GM23338 (cell line): ENCODE data around the gene TSPAN6. TPM values are rescaled to one million over a fixed set of nuclear protein-coding genes. Genes with fewer than 3 reads are reported as not detected.

Source experiments
- ATAC-seq: fragments of 200-7000 bp; cut with Tn5 transposase; 3 replicates; pipeline ENCODE4 v1.9.1; 2020
- DNase-seq: peaks from one replicate; pipeline ENCODE4 v3.0.0-alpha.2; 2015; ENCODE audit warnings: low spot score
- H2AFZ ChIP-seq: fragments of 200-600 bp; sonication (generic); 2 replicates; pipeline ENCODE4 v1.8.0; 2016; ENCODE audit warnings: antibody characterized with exemption, mild to moderate bottlenecking, moderate library complexity
- H3F3A ChIP-seq: fragments of 200-600 bp; sonication (generic); replicated peaks from 2 replicates; pipeline ENCODE4 v1.8.0; 2017; ENCODE audit warnings: antibody characterized with exemption, mixed run types, low read depth
- H3K27ac ChIP-seq: fragments of 200-600 bp; sonication (generic); 2 replicates; pipeline ENCODE4 v1.6.1; 2016; ENCODE audit warnings: low read depth
- H3K27me3 ChIP-seq: fragments of 200-600 bp; sonication (generic); 2 replicates; pipeline ENCODE4 v1.8.0; 2016; ENCODE audit warnings: mild to moderate bottlenecking, mixed run types, moderate library complexity; ENCODE audit not compliant: insufficient read depth
- H3K36me3 ChIP-seq: fragments of 200-600 bp; sonication (generic); 2 replicates; pipeline ENCODE4 v1.8.0; 2016; ENCODE audit warnings: mild to moderate bottlenecking; ENCODE audit not compliant: insufficient read depth
- H3K4me1 ChIP-seq: fragments of 200-600 bp; sonication (generic); 2 replicates; pipeline ENCODE4 v1.8.0; 2016; ENCODE audit warnings: mild to moderate bottlenecking, moderate library complexity; ENCODE audit not compliant: insufficient read depth
- H3K4me2 ChIP-seq: fragments of 200-600 bp; sonication (generic); 2 replicates; pipeline ENCODE4 v1.7.1; 2017; ENCODE audit warnings: mixed run types
- H3K4me3 ChIP-seq: fragments of 200-600 bp; sonication (generic); 2 replicates; pipeline ENCODE4 v1.6.1; 2016; ENCODE audit warnings: mixed run types
- H3K79me2 ChIP-seq: fragments of 200-600 bp; sonication (generic); replicated peaks from 2 replicates; pipeline ENCODE4 v1.8.0; 2017; ENCODE audit warnings: mild to moderate bottlenecking; ENCODE audit not compliant: insufficient read depth
- H3K9me2 ChIP-seq: fragments of 200-600 bp; sonication (generic); 2 replicates; pipeline ENCODE4 v1.8.0; 2017; ENCODE audit not compliant: insufficient read depth
- H4K20me1 ChIP-seq: fragments of 200-600 bp; sonication (generic); replicated peaks from 2 replicates; pipeline ENCODE4 v1.8.0; 2017; ENCODE audit warnings: mild to moderate bottlenecking; ENCODE audit not compliant: insufficient read depth
- H3K27ac Mint-ChIP-seq: 2 replicates; pipeline ENCODE4 v1.8.0; 2020; ENCODE audit warnings: inconsistent platforms, mild to moderate bottlenecking, moderate library complexity, mixed read lengths
- H3K27me3 Mint-ChIP-seq: 3 replicates; pipeline ENCODE4 v1.8.0; 2022; ENCODE audit warnings: low read depth, mild to moderate bottlenecking, moderate library complexity, mixed read lengths, inconsistent platforms; ENCODE audit not compliant: insufficient read depth, poor library complexity
- H3K36me3 Mint-ChIP-seq: 3 replicates; pipeline ENCODE4 v1.8.0; 2021; ENCODE audit warnings: low read depth, mild to moderate bottlenecking, inconsistent platforms, moderate library complexity, mixed read lengths
- H3K4me1 Mint-ChIP-seq: 3 replicates; pipeline ENCODE4 v1.8.0; 2020; ENCODE audit warnings: mild to moderate bottlenecking, inconsistent platforms, mixed read lengths
- H3K4me3 Mint-ChIP-seq: 3 replicates; pipeline ENCODE4 v1.8.0; 2021; ENCODE audit warnings: moderate library complexity, mild to moderate bottlenecking, inconsistent platforms, mixed read lengths
- H3K9me3 Mint-ChIP-seq: 3 replicates; pipeline ENCODE4 v1.8.0; 2020; ENCODE audit warnings: moderate library complexity, mild to moderate bottlenecking, inconsistent platforms, mixed read lengths
- CREB1 ChIP-seq: fragments of 250-450 bp; sonication (Bioruptor Pico); IDR thresholded peaks from 2 replicates; pipeline ENCODE4 v1.5.0; 2020; ENCODE audit warnings: low read depth, mild to moderate bottlenecking, moderate library complexity
- CTCF ChIP-seq, 2 experiments: fragments of 200-600 bp in 1 of 2; sonication (generic) in 1 of 2; conservative IDR thresholded peaks; 2 replicates each; pipeline versions ENCODE4 v1.5.1 to v1.6.1; 2016 to 2017; ENCODE audit warnings: antibody characterized with exemption in 2 of 2, low read depth in 2 of 2, mild to moderate bottlenecking in 2 of 2, moderate library complexity in 1 of 2
- EZH2 ChIP-seq: fragments of 200-600 bp; sonication (generic); IDR thresholded peaks from one replicate; pipeline ENCODE4 v1.8.0; 2017; ENCODE audit warnings: antibody characterized with exemption, mild to moderate bottlenecking, low read depth; ENCODE audit not compliant: unreplicated experiment
- EZH2phosphoT487 ChIP-seq: fragments of 200-600 bp; sonication (generic); IDR thresholded peaks from one replicate; pipeline ENCODE4 v1.8.1; 2018; ENCODE audit warnings: antibody characterized with exemption; ENCODE audit not compliant: unreplicated experiment
- JUNB ChIP-seq: IDR thresholded peaks from one replicate; pipeline ENCODE4 v1.6.1; 2016; ENCODE audit warnings: antibody characterized with exemption; ENCODE audit not compliant: unreplicated experiment
- NANOG ChIP-seq: IDR thresholded peaks from 2 replicates; pipeline ENCODE4 v1.6.1; 2016; ENCODE audit warnings: antibody characterized with exemption, borderline replicate concordance
- STAT1 ChIP-seq: IDR thresholded peaks from one replicate; pipeline ENCODE4 v1.6.1; 2016; ENCODE audit warnings: antibody characterized with exemption; ENCODE audit not compliant: unreplicated experiment
- ZNF114 ChIP-seq: fragments of 250-450 bp; sonication (Bioruptor Pico); IDR thresholded peaks from 2 replicates; pipeline ENCODE4 v1.5.0; 2020; ENCODE audit warnings: mild to moderate bottlenecking, moderate library complexity
- ZNF331 ChIP-seq: fragments of 250-450 bp; sonication (Bioruptor Pico); IDR thresholded peaks from 2 replicates; pipeline ENCODE4 v1.5.0; 2020; ENCODE audit warnings: low read depth, mild to moderate bottlenecking, moderate library complexity
- polyA plus RNA-seq: library from polyadenylated mRNA; unstranded; fragments of >200 nt; fragmentation: Nextera tagmentation; extraction: Ambion mirVana; gene quantifications from 2 replicates; pipeline ENCODE4 v1.2.1, GENCODE V29; 2016
- total RNA-seq: library from RNA; depleted of rRNA; stranded (reverse); fragments of >200 nt; shearing (Covaris generic); gene quantifications from 2 replicates; pipeline ENCODE4 v1.2.3, GENCODE V29; 2014
- TF ChIP-seq, protein P1 (sequence below): IDR thresholded peaks from one replicate; pipeline ENCODE4 v1.6.1; 2018; ENCODE audit warnings: antibody characterized with exemption; ENCODE audit not compliant: unreplicated experiment
- TF ChIP-seq, protein P2 (sequence below): fragments of 250-450 bp; sonication (Bioruptor Pico); IDR thresholded peaks from 2 replicates; pipeline ENCODE4 v1.5.0; 2020; ENCODE audit warnings: mild to moderate bottlenecking, moderate library complexity

The TSPAN6 gene
- total and polyA plus RNA-seq, 2 experiments from 2014 or later: 55.6 to 75.3 TPM

GRCh38 chrX:100673397-100673953 is 36.9 kb upstream of the TSPAN6 start:
- Mint-ChIP-seq H3K36me3 (no peaks in the 10 kb centered on the region), H3K27ac (no peak overlapping the region)
- no peak overlapping the region for H3K27ac ChIP-seq

More at GRCh38 chrX:100673397-100673953, 36.9 kb upstream of the TSPAN6 start:
- Mint-ChIP-seq H3K9me3 (no peaks in the 10 kb centered on the region), H3K27me3 (no peaks in the 10 kb centered on the region), H3K4me1 (no peaks in the 10 kb centered on the region; the same call in 2 of the 3 replicates), H3K4me3 (no peak overlapping the region)
- Histone ChIP-seq H3K36me3 (no peaks in the 10 kb centered on the region), H2AFZ (no peak overlapping the region), H3K4me2 (no peak overlapping the region), H3K79me2 (no peaks in the 10 kb centered on the region), H3K4me3 (no peak overlapping the region), H3K9me2 (no peaks in the 10 kb centered on the region), H3K27me3 (no peaks in the 10 kb centered on the region), H3K4me1 (no peaks in the 10 kb centered on the region), H3F3A (no peaks in the 10 kb centered on the region), H4K20me1 (no peaks in the 10 kb centered on the region)
- ATAC-seq (no peak), DNase-seq (no peak)
- TF ChIP-seq, protein P1, sequence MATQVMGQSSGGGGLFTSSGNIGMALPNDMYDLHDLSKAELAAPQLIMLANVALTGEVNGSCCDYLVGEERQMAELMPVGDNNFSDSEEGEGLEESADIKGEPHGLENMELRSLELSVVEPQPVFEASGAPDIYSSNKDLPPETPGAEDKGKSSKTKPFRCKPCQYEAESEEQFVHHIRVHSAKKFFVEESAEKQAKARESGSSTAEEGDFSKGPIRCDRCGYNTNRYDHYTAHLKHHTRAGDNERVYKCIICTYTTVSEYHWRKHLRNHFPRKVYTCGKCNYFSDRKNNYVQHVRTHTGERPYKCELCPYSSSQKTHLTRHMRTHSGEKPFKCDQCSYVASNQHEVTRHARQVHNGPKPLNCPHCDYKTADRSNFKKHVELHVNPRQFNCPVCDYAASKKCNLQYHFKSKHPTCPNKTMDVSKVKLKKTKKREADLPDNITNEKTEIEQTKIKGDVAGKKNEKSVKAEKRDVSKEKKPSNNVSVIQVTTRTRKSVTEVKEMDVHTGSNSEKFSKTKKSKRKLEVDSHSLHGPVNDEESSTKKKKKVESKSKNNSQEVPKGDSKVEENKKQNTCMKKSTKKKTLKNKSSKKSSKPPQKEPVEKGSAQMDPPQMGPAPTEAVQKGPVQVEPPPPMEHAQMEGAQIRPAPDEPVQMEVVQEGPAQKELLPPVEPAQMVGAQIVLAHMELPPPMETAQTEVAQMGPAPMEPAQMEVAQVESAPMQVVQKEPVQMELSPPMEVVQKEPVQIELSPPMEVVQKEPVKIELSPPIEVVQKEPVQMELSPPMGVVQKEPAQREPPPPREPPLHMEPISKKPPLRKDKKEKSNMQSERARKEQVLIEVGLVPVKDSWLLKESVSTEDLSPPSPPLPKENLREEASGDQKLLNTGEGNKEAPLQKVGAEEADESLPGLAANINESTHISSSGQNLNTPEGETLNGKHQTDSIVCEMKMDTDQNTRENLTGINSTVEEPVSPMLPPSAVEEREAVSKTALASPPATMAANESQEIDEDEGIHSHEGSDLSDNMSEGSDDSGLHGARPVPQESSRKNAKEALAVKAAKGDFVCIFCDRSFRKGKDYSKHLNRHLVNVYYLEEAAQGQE: no peak
- no peak for TF ChIP-seq STAT1
- no peak for TF ChIP-seq EZH2phosphoT487
- no peak for TF ChIP-seq CREB1 (CRISPR knock-in tag)
- TF ChIP-seq CTCF (conservative IDR thresholded peaks at IDR 0.05; ENCODE audit: low read depth in 2 of 2): no peak
- TF ChIP-seq NANOG: no peak
- TF ChIP-seq, protein P2, sequence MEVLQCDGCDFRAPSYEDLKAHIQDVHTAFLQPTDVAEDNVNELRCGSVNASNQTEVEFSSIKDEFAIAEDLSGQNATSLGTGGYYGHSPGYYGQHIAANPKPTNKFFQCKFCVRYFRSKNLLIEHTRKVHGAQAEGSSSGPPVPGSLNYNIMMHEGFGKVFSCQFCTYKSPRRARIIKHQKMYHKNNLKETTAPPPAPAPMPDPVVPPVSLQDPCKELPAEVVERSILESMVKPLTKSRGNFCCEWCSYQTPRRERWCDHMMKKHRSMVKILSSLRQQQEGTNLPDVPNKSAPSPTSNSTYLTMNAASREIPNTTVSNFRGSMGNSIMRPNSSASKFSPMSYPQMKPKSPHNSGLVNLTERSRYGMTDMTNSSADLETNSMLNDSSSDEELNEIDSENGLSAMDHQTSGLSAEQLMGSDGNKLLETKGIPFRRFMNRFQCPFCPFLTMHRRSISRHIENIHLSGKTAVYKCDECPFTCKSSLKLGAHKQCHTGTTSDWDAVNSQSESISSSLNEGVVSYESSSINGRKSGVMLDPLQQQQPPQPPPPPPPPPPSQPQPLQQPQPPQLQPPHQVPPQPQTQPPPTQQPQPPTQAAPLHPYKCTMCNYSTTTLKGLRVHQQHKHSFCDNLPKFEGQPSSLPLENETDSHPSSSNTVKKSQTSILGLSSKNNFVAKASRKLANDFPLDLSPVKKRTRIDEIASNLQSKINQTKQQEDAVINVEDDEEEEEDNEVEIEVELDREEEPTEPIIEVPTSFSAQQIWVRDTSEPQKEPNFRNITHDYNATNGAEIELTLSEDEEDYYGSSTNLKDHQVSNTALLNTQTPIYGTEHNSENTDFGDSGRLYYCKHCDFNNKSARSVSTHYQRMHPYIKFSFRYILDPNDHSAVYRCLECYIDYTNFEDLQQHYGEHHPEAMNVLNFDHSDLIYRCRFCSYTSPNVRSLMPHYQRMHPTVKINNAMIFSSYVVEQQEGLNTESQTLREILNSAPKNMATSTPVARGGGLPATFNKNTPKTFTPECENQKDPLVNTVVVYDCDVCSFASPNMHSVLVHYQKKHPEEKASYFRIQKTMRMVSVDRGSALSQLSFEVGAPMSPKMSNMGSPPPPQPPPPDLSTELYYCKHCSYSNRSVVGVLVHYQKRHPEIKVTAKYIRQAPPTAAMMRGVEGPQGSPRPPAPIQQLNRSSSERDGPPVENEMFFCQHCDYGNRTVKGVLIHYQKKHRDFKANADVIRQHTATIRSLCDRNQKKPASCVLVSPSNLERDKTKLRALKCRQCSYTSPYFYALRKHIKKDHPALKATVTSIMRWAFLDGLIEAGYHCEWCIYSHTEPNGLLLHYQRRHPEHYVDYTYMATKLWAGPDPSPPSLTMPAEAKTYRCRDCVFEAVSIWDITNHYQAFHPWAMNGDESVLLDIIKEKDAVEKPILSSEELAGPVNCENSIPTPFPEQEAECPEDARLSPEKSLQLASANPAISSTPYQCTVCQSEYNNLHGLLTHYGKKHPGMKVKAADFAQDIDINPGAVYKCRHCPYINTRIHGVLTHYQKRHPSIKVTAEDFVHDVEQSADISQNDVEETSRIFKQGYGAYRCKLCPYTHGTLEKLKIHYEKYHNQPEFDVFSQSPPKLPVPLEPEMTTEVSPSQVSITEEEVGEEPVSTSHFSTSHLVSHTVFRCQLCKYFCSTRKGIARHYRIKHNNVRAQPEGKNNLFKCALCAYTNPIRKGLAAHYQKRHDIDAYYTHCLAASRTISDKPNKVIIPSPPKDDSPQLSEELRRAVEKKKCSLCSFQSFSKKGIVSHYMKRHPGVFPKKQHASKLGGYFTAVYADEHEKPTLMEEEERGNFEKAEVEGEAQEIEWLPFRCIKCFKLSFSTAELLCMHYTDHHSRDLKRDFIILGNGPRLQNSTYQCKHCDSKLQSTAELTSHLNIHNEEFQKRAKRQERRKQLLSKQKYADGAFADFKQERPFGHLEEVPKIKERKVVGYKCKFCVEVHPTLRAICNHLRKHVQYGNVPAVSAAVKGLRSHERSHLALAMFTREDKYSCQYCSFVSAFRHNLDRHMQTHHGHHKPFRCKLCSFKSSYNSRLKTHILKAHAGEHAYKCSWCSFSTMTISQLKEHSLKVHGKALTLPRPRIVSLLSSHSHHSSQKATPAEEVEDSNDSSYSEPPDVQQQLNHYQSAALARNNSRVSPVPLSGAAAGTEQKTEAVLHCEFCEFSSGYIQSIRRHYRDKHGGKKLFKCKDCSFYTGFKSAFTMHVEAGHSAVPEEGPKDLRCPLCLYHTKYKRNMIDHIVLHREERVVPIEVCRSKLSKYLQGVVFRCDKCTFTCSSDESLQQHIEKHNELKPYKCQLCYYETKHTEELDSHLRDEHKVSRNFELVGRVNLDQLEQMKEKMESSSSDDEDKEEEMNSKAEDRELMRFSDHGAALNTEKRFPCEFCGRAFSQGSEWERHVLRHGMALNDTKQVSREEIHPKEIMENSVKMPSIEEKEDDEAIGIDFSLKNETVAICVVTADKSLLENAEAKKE (CRISPR knock-in tag): no peak
- no peak for TF ChIP-seq JUNB
- no peak for TF ChIP-seq ZNF114 (CRISPR knock-in tag)
- no peak for TF ChIP-seq EZH2
- TF ChIP-seq ZNF331 (CRISPR knock-in tag): no peak
